K562 (cell line): Measurements from ENCODE around the gene LTB4R2. TPM values are rescaled to one million over a fixed set of nuclear protein-coding genes. Genes with fewer than 3 reads are reported as not detected.

Experiments
- ATAC-seq: fragments of 200-7000 bp; cut with Tn5 transposase; 3 replicates; pipeline ENCODE4 v1.9.1; 2020; ENCODE audit warnings: moderate library complexity
- BruUV-seq: library from RNA; stranded (reverse); fragments of 400-500 nt; replicated peaks from 2 replicates; lab custom pipeline; 2021; lab: Mats Ljungman, UMichigan
- CTCF ChIA-PET: fragments of 300-600 bp; formaldehyde crosslinking; extraction: SDS; loops from one replicate; lab custom pipeline; 2021; ENCODE audit warnings: low intra/inter-chr PET ratio; lab: Yijun Ruan, JAX
- POLR2A ChIA-PET: fragments of 300-600, 350-650 bp; sonication (Branson Sonifier 250); formaldehyde crosslinking; extraction: SDS; loops from one replicate; lab custom pipeline; 2021; ENCODE audit warnings: antibody characterized with exemption, inconsistent platforms; lab: Yijun Ruan, JAX
- DNase-seq, 4 experiments: peaks; one replicate each; pipeline versions ENCODE4 v3.0.0 to v3.0.0-alpha.2; 2011 to 2018; ENCODE audit warnings: low spot score in 3 of 4, mixed read lengths in 3 of 4; ENCODE audit errors: extremely low read depth in 1 of 4
- FAIRE-seq: peaks from 2 replicates; lab custom pipeline; 2011; peaks lifted over from hg19 to GRCh38; lab: Jason Lieb, UNC
- H2AFZ ChIP-seq: 2 replicates; pipeline ENCODE4 v1.6.0; 2011; ENCODE audit warnings: low read depth, low read length, control low read depth, inconsistent platforms
- H3K27ac ChIP-seq: fragments of 200-600 bp; 3 replicates; pipeline ENCODE4 v1.8.0; 2011; ENCODE audit warnings: low read depth, mild to moderate bottlenecking, control low read depth, inconsistent platforms, low read length, moderate library complexity, mixed read lengths; ENCODE audit errors: extremely low read depth
- H3K27me3 ChIP-seq, 2 experiments: fragments of 300-600 bp in 1 of 2; 2 replicates in 1 of 2; 3 replicates in 1 of 2; pipeline versions ENCODE4 v1.6.0 to v1.8.0; 2011; ENCODE audit warnings: inconsistent platforms in 2 of 2, low read length in 2 of 2, mild to moderate bottlenecking in 1 of 2, mixed read lengths in 1 of 2, moderate library complexity in 1 of 2; ENCODE audit not compliant: control insufficient read depth in 2 of 2, insufficient read depth in 2 of 2
- H3K36me3 ChIP-seq: fragments of 300-600 bp; 3 replicates; pipeline ENCODE4 v1.8.0; 2011; ENCODE audit warnings: mild to moderate bottlenecking, low read length, inconsistent platforms; ENCODE audit not compliant: control insufficient read depth, insufficient read depth
- H3K4me1 ChIP-seq, 2 experiments: fragments of 200-600 bp in 1 of 2; replicated peaks in 1 of 2; 2 replicates in 1 of 2; 3 replicates in 1 of 2; pipeline versions ENCODE4 v1.5.1 to v1.8.0; 2011; ENCODE audit warnings: inconsistent platforms in 2 of 2, low read length in 2 of 2, mild to moderate bottlenecking in 1 of 2, mixed read lengths in 1 of 2, moderate library complexity in 1 of 2; ENCODE audit not compliant: control insufficient read depth in 2 of 2, insufficient read depth in 2 of 2
- H3K4me2 ChIP-seq: 2 replicates; pipeline ENCODE4 v1.6.1; 2011; ENCODE audit warnings: low read length, control low read depth, inconsistent platforms, mixed read lengths; ENCODE audit not compliant: insufficient read depth
- H3K4me3 ChIP-seq: fragments of 200-600 bp; sonication (generic), shearing (Covaris generic); 2 replicates; pipeline ENCODE4 v1.5.1; 2016; ENCODE audit warnings: control low read depth, inconsistent platforms
- H3K79me2 ChIP-seq: fragments of 200-600 bp; 3 replicates; pipeline ENCODE4 v1.8.0; 2011; ENCODE audit warnings: low read length, inconsistent platforms; ENCODE audit not compliant: control insufficient read depth, insufficient read depth
- H3K9ac ChIP-seq, 2 experiments: 2 replicates each; pipeline versions ENCODE4 v1.6.0 to v1.6.1; 2011; ENCODE audit warnings: low read depth in 2 of 2, low read length in 2 of 2, control low read depth in 1 of 2, inconsistent platforms in 1 of 2, mild to moderate bottlenecking in 1 of 2, mixed read lengths in 1 of 2; ENCODE audit not compliant: insufficient read depth in 1 of 2
- H3K9me1 ChIP-seq: one replicate; pipeline ENCODE4 v1.6.0; 2011; ENCODE audit warnings: inconsistent platforms, mild to moderate bottlenecking, low read length, moderate library complexity; ENCODE audit not compliant: control insufficient read depth, insufficient read depth
- H3K9me3 ChIP-seq: replicated peaks from 2 replicates; pipeline ENCODE4 v1.5.1; 2011; ENCODE audit warnings: low read depth, low read length, inconsistent platforms; ENCODE audit not compliant: control insufficient read depth, insufficient read depth
- H4K20me1 ChIP-seq: replicated peaks from 2 replicates; pipeline ENCODE4 v1.6.1; 2011; ENCODE audit warnings: low read length, inconsistent platforms, mixed read lengths; ENCODE audit not compliant: control insufficient read depth, insufficient read depth
- AFF4 ChIP-seq: sonication (generic); formaldehyde crosslinking; IDR thresholded peaks from 2 replicates; pipeline ENCODE4 v1.8.0; 2023; ENCODE audit warnings: mild to moderate bottlenecking, missing genetic modification reagents
- DLX4 ChIP-seq: fragments of 250-450 bp; sonication (Bioruptor Pico); IDR thresholded peaks from 2 replicates; pipeline ENCODE4 v1.6.1; 2021; ENCODE audit warnings: mild to moderate bottlenecking
- DPF2 ChIP-seq: fragments of 450-650 bp; IDR thresholded peaks from 2 replicates; pipeline ENCODE4 v1.6.1; 2016
- FOXM1 ChIP-seq, 2 experiments: fragments of 450-650 bp in 1 of 2; sonication (generic) in 1 of 2; formaldehyde crosslinking in 1 of 2; IDR thresholded peaks; 2 replicates each; pipeline versions ENCODE4 v1.6.1 to v1.9.0; 2017 to 2022; ENCODE audit warnings: low read depth in 2 of 2, mild to moderate bottlenecking in 2 of 2, missing genetic modification reagents in 1 of 2, moderate library complexity in 1 of 2
- MXI1 ChIP-seq: IDR thresholded peaks from 2 replicates; pipeline ENCODE4 v1.6.1; 2011; ENCODE audit warnings: low read depth, mild to moderate bottlenecking, improper control_type of control experiment, low read length
- NR4A1 ChIP-seq, 2 experiments: fragments of 250-450 bp in 1 of 2; fragments of 450-650 bp in 1 of 2; sonication (Bioruptor Pico) in 1 of 2; IDR thresholded peaks; 2 replicates each; pipeline versions ENCODE4 v1.4.0 to v1.6.1; 2016 to 2020; ENCODE audit warnings: mild to moderate bottlenecking in 2 of 2, missing compliant biosample characterization in 1 of 2, missing genetic modification characterization in 1 of 2, moderate library complexity in 1 of 2
- POLR2B ChIP-seq: fragments of 450-650 bp; IDR thresholded peaks from 2 replicates; pipeline ENCODE4 v1.6.1; 2018; ENCODE audit warnings: low read depth; ENCODE audit not compliant: partially characterized antibody
- SNRNP70 ChIP-seq: fragments of 200-400 bp; formaldehyde crosslinking; optimal IDR thresholded peaks from 2 replicates; pipeline ENCODE3; 2017; ENCODE audit warnings: low read depth, low read length
- SOX6 ChIP-seq: fragments of 450-650 bp; IDR thresholded peaks from 2 replicates; pipeline ENCODE4 v1.6.1; 2014; ENCODE audit warnings: mild to moderate bottlenecking
- SRSF3 ChIP-seq: fragments of 200-400 bp; formaldehyde crosslinking; IDR thresholded peaks from 2 replicates; pipeline ENCODE4 v1.6.1; 2016; ENCODE audit warnings: mild to moderate bottlenecking, low read length, moderate library complexity; ENCODE audit not compliant: insufficient read depth
- ZNF695 ChIP-seq: fragments of 450-650 bp; formaldehyde crosslinking; IDR thresholded peaks from 2 replicates; pipeline ENCODE4 v1.4.0; 2020; ENCODE audit warnings: mild to moderate bottlenecking, moderate library complexity
- WGBS: fragments of 100-300 bp; shearing (Covaris generic); methylation state at CpG from one replicate; pipeline ENCODE4 v1.1.6; 2016; ENCODE audit warnings: low coverage, mixed read lengths; ENCODE audit not compliant: insufficient coverage; ENCODE audit errors: missing lambda C conversion rate; 5-methylcytosine and 5-hydroxymethylcytosine counted together
- in situ Hi-C: fragments of 300-500 bp; cut with MboI; formaldehyde crosslinking; loops from 4 replicates; pipeline ENCODE4 v1.15.0; 2018; ENCODE audit warnings: inconsistent platforms, mixed read lengths
- intact Hi-C: fragments of 100-400 bp; cut with micrococcal nuclease; formaldehyde crosslinking; loops from 2 replicates; pipeline ENCODE4 v1.14.2; 2022
- polyA plus RNA-seq, 8 experiments: library from polyadenylated mRNA; depleted of rRNA in 4 of 8; stranded (reverse) in 5 of 8; unstranded in 3 of 8; fragments of >200 nt; fragmentation: Nextera tagmentation in 2 of 8; fragmentation: Illumina TruSeq in 1 of 8; extraction: Ambion mirVana in 2 of 8; extraction: Trizol in 1 of 8; gene quantifications; 2 replicates each; pipeline versions ENCODE4 v1.2.1 to v1.2.3, GENCODE V29; 2011 to 2014; ENCODE audit warnings: inconsistent platforms in 1 of 8, missing spikeins in 1 of 8
- total RNA-seq, 7 experiments: library from RNA; depleted of rRNA in 6 of 7; stranded (reverse); fragments of >200 nt in 6 of 7; fragmentation: Illumina TruSeq in 2 of 7; extraction: Trizol in 2 of 7; gene quantifications; 2 replicates each; pipeline versions ENCODE4 v1.2.1 to v1.2.3, GENCODE V29; 2011 to 2021; ENCODE audit warnings: low replicate concordance in 1 of 7
- TF ChIP-seq, protein P1 (sequence below): fragments of 450-650 bp; IDR thresholded peaks from 2 replicates; pipeline ENCODE4 v1.7.1; 2018; ENCODE audit warnings: mild to moderate bottlenecking, low read depth; ENCODE audit not compliant: partially characterized antibody

Gene LTB4R2
- total and polyA plus RNA-seq, 9 of the 15 experiments (the other 6 are each of a cell fraction or from before 2014, with no cell fraction given), result 0.03 to 11.6 (median 2.8) TPM; not detected in 1

DNA sequence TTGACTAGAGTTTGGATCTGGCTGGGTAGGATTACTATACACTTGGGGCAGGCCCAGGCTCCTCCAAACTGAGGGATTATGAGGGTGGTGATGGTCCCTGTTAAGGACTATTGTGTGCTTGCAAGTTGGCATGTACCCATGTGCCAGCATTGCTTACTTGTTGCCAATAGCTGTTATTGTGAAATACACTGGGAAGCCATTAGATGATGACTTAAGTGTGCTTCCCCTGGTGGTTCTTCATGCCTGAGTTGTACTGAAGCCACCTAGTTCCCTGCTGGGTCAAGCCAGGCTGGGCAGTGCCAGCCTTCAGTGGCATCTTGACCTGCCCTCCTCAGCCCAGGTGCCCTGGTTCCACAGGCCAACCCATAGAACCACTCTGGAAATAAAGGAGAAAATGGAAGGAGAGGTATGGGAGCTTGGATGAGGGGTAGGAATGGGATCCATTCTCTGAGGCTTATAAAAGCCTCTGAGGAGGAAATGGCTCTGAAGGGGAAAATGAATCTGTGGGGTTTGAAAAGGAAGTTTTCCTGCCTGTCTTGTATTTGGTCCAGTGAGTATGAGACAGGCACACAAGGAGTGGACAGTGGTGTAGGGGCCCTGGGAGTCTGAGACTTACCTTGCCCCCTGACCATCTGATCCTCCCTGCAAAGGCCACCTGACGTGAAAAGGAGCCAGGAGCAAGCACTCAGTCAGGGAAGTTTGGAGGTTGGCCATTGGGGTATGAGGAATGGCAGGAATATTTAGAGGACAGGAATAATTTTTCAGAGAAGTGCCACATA is 2.1 kb downstream of the LTB4R2 start:
- no TSS peak for BruUV-seq
- Histone ChIP-seq H3K9me3 (no peaks in the 10 kb centered on the region), H3K9me1 (no peaks in the 10 kb centered on the region), H3K27ac (no peak overlapping the region), H3K27me3 (no peaks in the 10 kb centered on the region), H3K4me2 (no peak overlapping the region), H3K36me3 (peaks cover 28% of the 10 kb centered on the region; the same call in 2 of the 3 replicates), H3K79me2 (no peaks in the 10 kb centered on the region), H2AFZ (no peak overlapping the region), H3K4me3 (no peak overlapping the region), H3K4me1 (peaks cover 19 to 21% of the 10 kb centered on the region in 2 experiments), H4K20me1 (no peaks in the 10 kb centered on the region), H3K9ac (no peak overlapping the region)
- intact Hi-C loops, result no loop called here
- ChIA-PET CTCF (no interaction called here), POLR2A (interaction anchor here (0.6 kb wide), 1 partner anchor 164 kb away, joined by 4 read pairs; no protein-coding TSS in a partner anchor)
- in situ Hi-C loops, result no loop called here
- 100% methylated on average over 1 of the region's 1 CpG for WGBS
- FAIRE-seq (no peak), DNase-seq (no peak), ATAC-seq (no peak)
- TF ChIP-seq FOXM1 (IDR thresholded peaks at IDR 0.05; ENCODE audit: low read depth) (no peak), FOXM1 (CRISPR knock-in tag; IDR thresholded peaks at IDR 0.05; ENCODE audit: low read depth) (no peak), SRSF3 (no peak), DPF2 (no peak), SOX6 (no peak), POLR2B (no peak), ZNF695 (CRISPR knock-in tag) (no peak), NR4A1 (CRISPR knock-in tag; IDR thresholded peaks at IDR 0.05) (no peak), NR4A1 (tag; IDR thresholded peaks at IDR 0.05) (no peak), MXI1 (no peak), AFF4 (no peak), SNRNP70 (no peak), DLX4 (no peak)
- TF ChIP-seq, protein P1, sequence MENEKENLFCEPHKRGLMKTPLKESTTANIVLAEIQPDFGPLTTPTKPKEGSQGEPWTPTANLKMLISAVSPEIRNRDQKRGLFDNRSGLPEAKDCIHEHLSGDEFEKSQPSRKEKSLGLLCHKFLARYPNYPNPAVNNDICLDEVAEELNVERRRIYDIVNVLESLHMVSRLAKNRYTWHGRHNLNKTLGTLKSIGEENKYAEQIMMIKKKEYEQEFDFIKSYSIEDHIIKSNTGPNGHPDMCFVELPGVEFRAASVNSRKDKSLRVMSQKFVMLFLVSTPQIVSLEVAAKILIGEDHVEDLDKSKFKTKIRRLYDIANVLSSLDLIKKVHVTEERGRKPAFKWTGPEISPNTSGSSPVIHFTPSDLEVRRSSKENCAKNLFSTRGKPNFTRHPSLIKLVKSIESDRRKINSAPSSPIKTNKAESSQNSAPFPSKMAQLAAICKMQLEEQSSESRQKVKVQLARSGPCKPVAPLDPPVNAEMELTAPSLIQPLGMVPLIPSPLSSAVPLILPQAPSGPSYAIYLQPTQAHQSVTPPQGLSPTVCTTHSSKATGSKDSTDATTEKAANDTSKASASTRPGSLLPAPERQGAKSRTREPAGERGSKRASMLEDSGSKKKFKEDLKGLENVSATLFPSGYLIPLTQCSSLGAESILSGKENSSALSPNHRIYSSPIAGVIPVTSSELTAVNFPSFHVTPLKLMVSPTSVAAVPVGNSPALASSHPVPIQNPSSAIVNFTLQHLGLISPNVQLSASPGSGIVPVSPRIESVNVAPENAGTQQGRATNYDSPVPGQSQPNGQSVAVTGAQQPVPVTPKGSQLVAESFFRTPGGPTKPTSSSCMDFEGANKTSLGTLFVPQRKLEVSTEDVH, result no peak
